ENCODE data around the gene VPS13D. TPM values are rescaled to one million over a fixed set of nuclear protein-coding genes. Genes with fewer than 3 reads are reported as not detected.

The VPS13D gene
- total RNA-seq, 1 experiment from 2014 or later, result 20.2 TPM

- Histone ChIP-seq H2AK5ac (ENCODE audit: insufficient read length, low read length) (no peak overlapping the region), H2BK20ac (ENCODE audit: low read depth, low read length, poor library complexity, severe bottlenecking) (no peak overlapping the region), H3K79me2 (ENCODE audit: insufficient read depth, low read length) (no peaks in the 10 kb centered on the region), H4K20me1 (ENCODE audit: control insufficient read depth, insufficient read depth, insufficient read length) (no peaks in the 10 kb centered on the region), H2AFZ (ENCODE audit: low read length) (no peak overlapping the region), H4K8ac (replicated peaks; ENCODE audit: insufficient read length, low read depth, low read length) (no peak overlapping the region), H3K9me3 (ENCODE audit: control insufficient read depth, low read depth, low read length) (no peaks in the 10 kb centered on the region), H2BK12ac (ENCODE audit: insufficient read length, low read depth, low read length) (no peak overlapping the region), H3K23me2 (ENCODE audit: insufficient read length, low read depth, low read length, poor library complexity, severe bottlenecking) (no peaks in the 10 kb centered on the region), H3K79me1 (ENCODE audit: insufficient read depth, low read depth, low read length, poor library complexity, severe bottlenecking) (no peaks in the 10 kb centered on the region), H3K14ac (ENCODE audit: insufficient read depth, low read length) (no peak overlapping the region), H3K4me1 (ENCODE audit: insufficient read depth, low read length) (no peaks in the 10 kb centered on the region), H3K56ac (ENCODE audit: insufficient read length, low read depth, low read length) (no peak overlapping the region), H3K4me2 (ENCODE audit: insufficient read depth, insufficient read length, low read length) (no peak overlapping the region), H3K23ac (ENCODE audit: insufficient read length, low read depth, low read length) (no peak overlapping the region), H3K9ac (ENCODE audit: extremely low read depth, insufficient read length, low read length) (no peak overlapping the region), H3K27ac (ENCODE audit: insufficient read length, low read depth, low read length) (no peak overlapping the region), H2BK120ac (ENCODE audit: low read depth, low read length, poor library complexity, severe bottlenecking) (no peak overlapping the region), H3K18ac (ENCODE audit: insufficient read length, low read depth, low read length) (no peak overlapping the region), H3K4ac (ENCODE audit: low read depth, low read length) (no peak overlapping the region), H2BK5ac (ENCODE audit: insufficient read length, low read length) (no peak overlapping the region), H4K5ac (ENCODE audit: insufficient read length, low read depth, low read length) (no peak overlapping the region), H4K91ac (ENCODE audit: insufficient read length, low read depth, low read length) (no peak overlapping the region), H2BK15ac (ENCODE audit: low read depth, low read length) (no peak overlapping the region), H3K27me3 (ENCODE audit: insufficient read depth, low read length) (no peaks in the 10 kb centered on the region), H3T11ph (ENCODE audit: low read length) (no peak overlapping the region)
- no peak for TF ChIP-seq CTCF (conservative IDR thresholded peaks at IDR 0.05)
- Mint-ChIP-seq H3K27me3 (ENCODE audit: low read depth) (no peaks in the 10 kb centered on the region; the same call in 1 of the 2 replicates), H3K4me3 (no peak overlapping the region), H3K27ac (no peak overlapping the region), H3K36me3 (ENCODE audit: insufficient read depth in 1 of 3, low read depth in 3 of 3) (no peaks in the 10 kb centered on the region; a peak in 1 of 7 replicates), H3K4me1 (peaks cover under 1 to 27% of the 10 kb centered on the region in 2 experiments; a peak in 2 of 4 replicates), H3K9me3 (no peaks in the 10 kb centered on the region)
- WGBS (ENCODE audit: extremely low coverage, insufficient read length, low lambda C conversion rate), result no CpG with 5 or more reads among the region's 2 CpGs
- DNase-seq, result no peak
Measured at GRCh38 chr1:12539320-12539704, 309.5 kb downstream of the VPS13D start.

Measured in H9 (cell line).